OCI-LY7 (cell line): ENCODE results near the gene PPCS. TPM values are rescaled to one million over a fixed set of nuclear protein-coding genes. Genes with fewer than 3 reads are reported as not detected.
"Not testable (repeated sequence)": the region's sequence is repeated elsewhere in the genome, so short reads cannot be mapped to it uniquely, and the experiment has no call there.

ENCODE experiments used
- BruUV-seq: library from RNA; stranded (reverse); fragments of 400-500 nt; replicated peaks from 2 replicates; lab custom pipeline; 2021; lab: Mats Ljungman, UMichigan
- CTCF ChIA-PET: fragments of 300-600 bp; sonication (Branson Sonifier 250); formaldehyde crosslinking; loops from one replicate; lab custom pipeline; 2022; ENCODE audit warnings: antibody characterized with exemption; ENCODE audit not compliant: unreplicated experiment; lab: Charles Lee
- POLR2A ChIA-PET: fragments of 300-600 bp; sonication (Branson Sonifier 250); formaldehyde crosslinking; loops from one replicate; lab custom pipeline; 2022; ENCODE audit warnings: antibody characterized with exemption; lab: Charles Lee
- DNase-seq: peaks from one replicate; pipeline ENCODE4 v3.0.0-alpha.2; 2015; ENCODE audit warnings: low spot score
- H2AFZ ChIP-seq: fragments of 200-600 bp; sonication (generic), shearing (Covaris generic); 2 replicates; pipeline ENCODE4 v1.6.1; 2014; ENCODE audit warnings: mild to moderate bottlenecking, antibody characterized with exemption, low read length, moderate library complexity
- H3K27ac ChIP-seq: fragments of 200-600 bp; sonication (generic); 2 replicates; pipeline ENCODE4 v1.5.1; 2014; ENCODE audit warnings: mixed run types, low read depth, mild to moderate bottlenecking, moderate library complexity, low read length, inconsistent platforms; ENCODE audit not compliant: poor library complexity, severe bottlenecking
- H3K36me3 ChIP-seq: fragments of 200-600 bp; sonication (generic); 2 replicates; pipeline ENCODE4 v1.6.1; 2014; ENCODE audit warnings: mild to moderate bottlenecking, antibody characterized with exemption, low read length, moderate library complexity, mixed read lengths; ENCODE audit not compliant: insufficient read depth
- H3K4me1 ChIP-seq: fragments of 200-600 bp; sonication (generic); 2 replicates; pipeline ENCODE4 v1.5.1; 2014; ENCODE audit warnings: mild to moderate bottlenecking, low read length; ENCODE audit not compliant: insufficient read depth, poor library complexity, severe bottlenecking
- H3K4me2 ChIP-seq: fragments of 200-600 bp; sonication (generic); 2 replicates; pipeline ENCODE4 v1.6.1; 2014; ENCODE audit warnings: mild to moderate bottlenecking, low read length
- H3K4me3 ChIP-seq: fragments of 200-600 bp; sonication (generic); 2 replicates; pipeline ENCODE4 v1.5.1; 2014; ENCODE audit warnings: mild to moderate bottlenecking, low read depth, low read length; ENCODE audit not compliant: poor library complexity, severe bottlenecking
- H3K79me2 ChIP-seq: fragments of 200-600 bp; sonication (generic); 2 replicates; pipeline ENCODE4 v1.6.1; 2016; ENCODE audit warnings: low read depth, mild to moderate bottlenecking, low read length, moderate library complexity, mixed read lengths; ENCODE audit not compliant: insufficient read depth
- H3K9me2 ChIP-seq: fragments of 200-600 bp; sonication (generic); 2 replicates; pipeline ENCODE4 v1.6.1; 2016; ENCODE audit warnings: mild to moderate bottlenecking, low read length, mixed read lengths; ENCODE audit not compliant: insufficient read depth
- H3K9me3 ChIP-seq: fragments of 200-600 bp; sonication (generic); 2 replicates; pipeline ENCODE4 v1.6.1; 2014; ENCODE audit warnings: mild to moderate bottlenecking, mixed run types, low read length, mixed read lengths
- H4K20me1 ChIP-seq: fragments of 200-600 bp; sonication (generic); 2 replicates; pipeline ENCODE4 v1.6.1; 2014; ENCODE audit warnings: mild to moderate bottlenecking, antibody characterized with exemption, low read length, moderate library complexity, mixed read lengths; ENCODE audit not compliant: insufficient read depth
- CTCF ChIP-seq: fragments of 200-600 bp; sonication (generic); conservative IDR thresholded peaks from 2 replicates; pipeline ENCODE4 v1.5.1; 2014; ENCODE audit warnings: mild to moderate bottlenecking, antibody characterized with exemption, low read length, moderate library complexity, mixed read lengths
- EZH2phosphoT487 ChIP-seq: fragments of 200-600 bp; sonication (generic); IDR thresholded peaks from 2 replicates; pipeline ENCODE4 v1.6.1; 2018; ENCODE audit warnings: low read depth, borderline replicate concordance, mild to moderate bottlenecking, mixed run types, antibody characterized with exemption, low read length, moderate library complexity, mixed read lengths
- intact Hi-C: fragments of 100-400 bp; cut with micrococcal nuclease; formaldehyde crosslinking; loops from one replicate; pipeline ENCODE4 v1.10.0; 2022; ENCODE audit not compliant: unreplicated experiment
- total RNA-seq, 2 experiments: library from RNA; depleted of rRNA in 1 of 2; stranded (reverse); fragments of >200 nt in 1 of 2; shearing (Covaris generic) in 1 of 2; gene quantifications; 2 replicates each; pipeline ENCODE4 v1.2.3, GENCODE V29; 2014 to 2022

PPCS gene
- total RNA-seq, 2 experiments from 2014 or later = 29.2 to 46.9 TPM

GRCh38 chr1:42466030-42466429 is 9.7 kb downstream of the PPCS start:
- no peak for DNase-seq
- no peaks in the 10 kb centered on the region for H3K36me3 ChIP-seq
- peaks cover 12% of the 10 kb centered on the region for H3K4me1 ChIP-seq
- intact Hi-C loops = no loop called here
- no peaks in the 10 kb centered on the region for H3K9me3 ChIP-seq
- no peak overlapping the region for H2AFZ ChIP-seq
- ChIA-PET CTCF (no interaction called here), POLR2A (no interaction called here)
- H4K20me1 ChIP-seq = no peaks in the 10 kb centered on the region
- H3K4me2 ChIP-seq = no peak overlapping the region
- H3K27ac ChIP-seq = no peak overlapping the region
- no peak overlapping the region for H3K4me3 ChIP-seq
- no peaks in the 10 kb centered on the region for H3K79me2 ChIP-seq
- TF ChIP-seq EZH2phosphoT487 = no peak
- no TSS peak for BruUV-seq
- no peaks in the 10 kb centered on the region for H3K9me2 ChIP-seq

GRCh38 chr1:42469727-42470126 is 13.4 kb downstream of the PPCS start:
- H3K9me3 ChIP-seq = no peaks in the 10 kb centered on the region
- H3K9me2 ChIP-seq = no peaks in the 10 kb centered on the region
- BruUV-seq = no TSS peak
- intact Hi-C loops = no loop called here
- H3K36me3 ChIP-seq = no peaks in the 10 kb centered on the region
- no peaks in the 10 kb centered on the region for H3K79me2 ChIP-seq
- DNase-seq = no peak
- ChIA-PET CTCF (no interaction called here), POLR2A (no interaction called here)
- H3K27ac ChIP-seq = no peak overlapping the region
- no peaks in the 10 kb centered on the region for H4K20me1 ChIP-seq
- H3K4me3 ChIP-seq = no peak overlapping the region
- H2AFZ ChIP-seq = no peak overlapping the region
- TF ChIP-seq EZH2phosphoT487 = no peak
- no peak overlapping the region for H3K4me2 ChIP-seq
- H3K4me1 ChIP-seq = no peaks in the 10 kb centered on the region

GRCh38 chr1:42476605-42477004 is 20.3 kb downstream of the PPCS start:
- Histone ChIP-seq H3K4me2 (no peak overlapping the region), H2AFZ (no peak overlapping the region), H3K79me2 (no peaks in the 10 kb centered on the region), H3K9me2 (no peaks in the 10 kb centered on the region), H3K4me3 (no peak overlapping the region), H3K36me3 (no peaks in the 10 kb centered on the region), H4K20me1 (no peaks in the 10 kb centered on the region), H3K4me1 (no peaks in the 10 kb centered on the region), H3K9me3 (no peaks in the 10 kb centered on the region), H3K27ac (no peak overlapping the region)
- no peak for DNase-seq
- BruUV-seq = no TSS peak
- TF ChIP-seq EZH2phosphoT487 = no peak
- TF ChIP-seq CTCF = no peak
- POLR2A ChIA-PET = no interaction called here
- intact Hi-C loops = no loop called here
- CTCF ChIA-PET = no interaction called here

GRCh38 chr1:42477354-42477753 is 21.0 kb downstream of the PPCS start:
- H3K4me3 ChIP-seq, POLR2A ChIA-PET, H2AFZ ChIP-seq, H3K9me2 ChIP-seq, H3K9me3 ChIP-seq, H3K79me2 ChIP-seq, CTCF ChIA-PET, BruUV-seq, H4K20me1 ChIP-seq, H3K36me3 ChIP-seq, DNase-seq, intact Hi-C loops, H3K4me1 ChIP-seq, H3K4me2 ChIP-seq, H3K27ac ChIP-seq: not testable (repeated sequence)
